Fibroblast of lung (primary cell): ENCODE data around the gene SMAD3. TPM values are rescaled to one million over a fixed set of nuclear protein-coding genes. Genes with fewer than 3 reads are reported as not detected.
"Not testable (repeated sequence)": the region's sequence is repeated elsewhere in the genome, so short reads cannot be mapped to it uniquely, and the experiment has no call there.

Experiments
- DNase-seq, 2 donors: peaks; one replicate each; pipeline versions ENCODE4 v3.0.0 to v3.0.0-alpha.2; 2010; ENCODE audit warnings: low read depth in 2 of 2
- H2AFZ ChIP-seq: 2 replicates; pipeline ENCODE4 v1.5.1; 2012; ENCODE audit warnings: low read length, control low read depth, inconsistent platforms
- H3K27ac ChIP-seq: 2 replicates; pipeline ENCODE4 v1.5.1; 2011; ENCODE audit warnings: low read length, control low read depth; ENCODE audit not compliant: insufficient read depth
- H3K27me3 ChIP-seq: 2 replicates; pipeline ENCODE4 v1.5.1; 2011; ENCODE audit warnings: mild to moderate bottlenecking, low read length; ENCODE audit not compliant: control insufficient read depth, insufficient read depth
- H3K36me3 ChIP-seq: 2 replicates; pipeline ENCODE4 v1.5.1; 2011; ENCODE audit warnings: low read length; ENCODE audit not compliant: control insufficient read depth, insufficient read depth
- H3K4me1 ChIP-seq: 2 replicates; pipeline ENCODE4 v1.5.1; 2011; ENCODE audit warnings: low read length; ENCODE audit not compliant: control insufficient read depth, insufficient read depth; ENCODE audit errors: extremely low read depth
- H3K4me2 ChIP-seq: 2 replicates; pipeline ENCODE4 v1.5.1; 2011; ENCODE audit warnings: low read length, control low read depth; ENCODE audit not compliant: insufficient read depth; ENCODE audit errors: extremely low read depth
- H3K4me3 ChIP-seq, 4 experiments: fragments of 200-600 bp in 1 of 4; sonication (generic) in 1 of 4; replicated peaks in 1 of 4; 2 replicates each; pipeline ENCODE4 v1.5.1; 2011 to 2016; ENCODE audit warnings: low read length in 4 of 4, low read depth in 3 of 4, mild to moderate bottlenecking in 3 of 4, control low read depth in 2 of 4, inconsistent platforms in 1 of 4, mixed read lengths in 1 of 4; ENCODE audit not compliant: insufficient read depth in 1 of 4; ENCODE audit errors: control extremely low read depth in 1 of 4
- H3K79me2 ChIP-seq: 2 replicates; pipeline ENCODE4 v1.5.1; 2012; ENCODE audit warnings: mild to moderate bottlenecking, low read length, inconsistent platforms; ENCODE audit not compliant: control insufficient read depth, insufficient read depth
- H3K9ac ChIP-seq: 2 replicates; pipeline ENCODE4 v1.5.1; 2011; ENCODE audit warnings: mild to moderate bottlenecking, low read length, control low read depth; ENCODE audit not compliant: insufficient read depth
- H3K9me3 ChIP-seq: 2 replicates; pipeline ENCODE4 v1.5.1; 2012; ENCODE audit warnings: low read depth, low read length; ENCODE audit not compliant: control insufficient read depth, insufficient read depth
- H4K20me1 ChIP-seq: 2 replicates; pipeline ENCODE4 v1.5.1; 2011; ENCODE audit warnings: low read length; ENCODE audit not compliant: control insufficient read depth, insufficient read depth; ENCODE audit errors: extremely low read depth
- CTCF ChIP-seq, 2 donors: IDR thresholded peaks in 1 of 2; conservative IDR thresholded peaks in 1 of 2; 1 replicate in 1 of 2; 2 replicates in 1 of 2; pipeline ENCODE4 v1.5.1; 2011 to 2012; ENCODE audit warnings: low read length in 2 of 2, control low read depth in 1 of 2, inconsistent platforms in 1 of 2, low read depth in 1 of 2, mild to moderate bottlenecking in 1 of 2
- EZH2 ChIP-seq: IDR thresholded peaks from 2 replicates; pipeline ENCODE4 v1.5.1; 2012; ENCODE audit warnings: low read length, control low read depth, mild to moderate bottlenecking; ENCODE audit errors: missing control alignments
- polyA plus RNA-seq, 2 donors: library from polyadenylated mRNA; depleted of rRNA in 1 of 2; stranded (reverse) in 1 of 2; unstranded in 1 of 2; fragments of >200 nt; gene quantifications; 2 replicates each; pipeline ENCODE4 v1.2.1, GENCODE V29; 2011 to 2012; ENCODE audit warnings: missing spikeins in 1 of 2
- total RNA-seq: library from RNA; depleted of rRNA; stranded (reverse); fragments of >200 nt; gene quantifications from 2 replicates; pipeline ENCODE4 v1.2.1, GENCODE V29; 2014

Gene SMAD3
- total and polyA plus RNA-seq, 2 donors (not counting 1 experiment from before 2014, with no cell fraction given): 69.9 to 173 TPM

- Histone ChIP-seq H3K27me3 (no peaks in the 10 kb centered on the region), H2AFZ (no peak overlapping the region), H3K9me3 (no peaks in the 10 kb centered on the region), H3K4me2 (no peak overlapping the region), H3K9ac (no peak overlapping the region), H3K27ac (peak overlapping the region; percentile 78), H3K4me1 (peaks cover 32% of the 10 kb centered on the region), H3K36me3 (no peaks in the 10 kb centered on the region), H3K79me2 (no peaks in the 10 kb centered on the region), H3K4me3 (no peak overlapping the region), H4K20me1 (no peaks in the 10 kb centered on the region)
- no peak for DNase-seq
- TF ChIP-seq EZH2 (no peak), CTCF (conservative IDR thresholded peaks at IDR 0.05 in 1 of 2, IDR thresholded peaks at IDR 0.05 in 1 of 2; ENCODE audit: low read depth in 1 of 2, low read length in 2 of 2) (no peak)
These were observed 38.8 kb upstream of the SMAD3 start for GRCh38 chr15:67026610-67026967.

DNA sequence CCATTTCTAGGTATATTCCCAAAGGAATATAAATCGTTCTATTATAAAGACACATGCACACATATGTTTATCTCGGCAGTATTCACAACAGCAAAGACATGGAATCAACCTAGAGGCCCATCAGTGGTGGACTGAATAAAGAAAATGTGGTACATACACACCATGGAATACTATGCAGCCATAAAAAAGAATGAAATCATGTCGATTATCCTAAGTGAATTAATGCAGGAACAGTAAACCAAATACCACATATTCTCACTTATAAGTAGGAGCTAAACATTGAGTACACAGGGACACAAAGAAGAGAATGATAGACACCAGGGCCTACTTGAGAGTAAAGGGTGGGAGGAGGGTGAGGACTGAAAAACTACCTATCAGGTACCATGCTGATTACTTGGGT is 37.0 kb upstream of the SMAD3 start:
- H3K4me1 ChIP-seq: peaks cover 29% of the 10 kb centered on the region
- not testable (repeated sequence) for H3K36me3 ChIP-seq, H4K20me1 ChIP-seq, DNase-seq, H3K4me2 ChIP-seq, H3K9me3 ChIP-seq, H3K27ac ChIP-seq, H3K79me2 ChIP-seq, H3K27me3 ChIP-seq, H3K4me3 ChIP-seq, H2AFZ ChIP-seq, H3K9ac ChIP-seq

- Histone ChIP-seq H3K4me2 (no peak overlapping the region), H4K20me1 (no peaks in the 10 kb centered on the region), H3K27ac (no peak overlapping the region), H3K4me3 (no peak overlapping the region), H3K36me3 (no peaks in the 10 kb centered on the region), H3K79me2 (no peaks in the 10 kb centered on the region), H3K9ac (no peak overlapping the region), H3K4me1 (peaks cover 14% of the 10 kb centered on the region), H3K27me3 (no peaks in the 10 kb centered on the region), H2AFZ (no peak overlapping the region), H3K9me3 (no peaks in the 10 kb centered on the region)
- no peak for DNase-seq
- TF ChIP-seq CTCF (conservative IDR thresholded peaks at IDR 0.05 in 1 of 2, IDR thresholded peaks at IDR 0.05 in 1 of 2; ENCODE audit: low read depth in 1 of 2, low read length in 2 of 2) (no peak), EZH2 (no peak)
These were observed 35.2 kb upstream of the SMAD3 start for GRCh38 chr15:67030036-67030762.
